K562 (cell line): Measurements from ENCODE around the gene USP22. TPM values are rescaled to one million over a fixed set of nuclear protein-coding genes. Genes with fewer than 3 reads are reported as not detected.

Source experiments
- ILF3 ChIP-seq: fragments of 450-650 bp; IDR thresholded peaks from 2 replicates; pipeline ENCODE4 v1.6.1; 2018; ENCODE audit warnings: antibody characterized with exemption, mild to moderate bottlenecking, moderate library complexity, borderline replicate concordance
- PHF20 ChIP-seq: fragments of 450-650 bp; IDR thresholded peaks from 2 replicates; pipeline ENCODE4 v1.6.1; 2018; ENCODE audit not compliant: partially characterized antibody
- TSHZ1 ChIP-seq: fragments of 250-450 bp; sonication (Bioruptor Pico); IDR thresholded peaks from 2 replicates; pipeline ENCODE4 v1.4.0; 2020; ENCODE audit warnings: mild to moderate bottlenecking, moderate library complexity
- ZBTB1 ChIP-seq: sonication (generic); formaldehyde crosslinking; IDR thresholded peaks from 2 replicates; pipeline ENCODE4 v1.8.1; 2023; ENCODE audit warnings: missing genetic modification reagents, low read depth, mild to moderate bottlenecking, borderline replicate concordance
- ZBTB40 ChIP-seq, 2 experiments: fragments of 450-650 bp in 1 of 2; sonication (generic) in 1 of 2; formaldehyde crosslinking in 1 of 2; IDR thresholded peaks; 2 replicates each; pipeline versions ENCODE4 v1.7.1 to v1.9.0; 2016 to 2022; ENCODE audit warnings: inconsistent platforms in 1 of 2, mild to moderate bottlenecking in 1 of 2, missing genetic modification reagents in 1 of 2
- polyA plus RNA-seq, 8 experiments: library from polyadenylated mRNA; depleted of rRNA in 4 of 8; stranded (reverse) in 5 of 8; unstranded in 3 of 8; fragments of >200 nt; fragmentation: Nextera tagmentation in 2 of 8; fragmentation: Illumina TruSeq in 1 of 8; extraction: Ambion mirVana in 2 of 8; extraction: Trizol in 1 of 8; gene quantifications; 2 replicates each; pipeline versions ENCODE4 v1.2.1 to v1.2.3, GENCODE V29; 2011 to 2014; ENCODE audit warnings: inconsistent platforms in 1 of 8, missing spikeins in 1 of 8
- total RNA-seq, 7 experiments: library from RNA; depleted of rRNA in 6 of 7; stranded (reverse); fragments of >200 nt in 6 of 7; fragmentation: Illumina TruSeq in 2 of 7; extraction: Trizol in 2 of 7; gene quantifications; 2 replicates each; pipeline versions ENCODE4 v1.2.1 to v1.2.3, GENCODE V29; 2011 to 2021; ENCODE audit warnings: low replicate concordance in 1 of 7

USP22 gene
- total and polyA plus RNA-seq, 9 of the 15 experiments (the other 6 are each of a cell fraction or from before 2014, with no cell fraction given) = 6.5 to 113 (median 58.9) TPM

DNA sequence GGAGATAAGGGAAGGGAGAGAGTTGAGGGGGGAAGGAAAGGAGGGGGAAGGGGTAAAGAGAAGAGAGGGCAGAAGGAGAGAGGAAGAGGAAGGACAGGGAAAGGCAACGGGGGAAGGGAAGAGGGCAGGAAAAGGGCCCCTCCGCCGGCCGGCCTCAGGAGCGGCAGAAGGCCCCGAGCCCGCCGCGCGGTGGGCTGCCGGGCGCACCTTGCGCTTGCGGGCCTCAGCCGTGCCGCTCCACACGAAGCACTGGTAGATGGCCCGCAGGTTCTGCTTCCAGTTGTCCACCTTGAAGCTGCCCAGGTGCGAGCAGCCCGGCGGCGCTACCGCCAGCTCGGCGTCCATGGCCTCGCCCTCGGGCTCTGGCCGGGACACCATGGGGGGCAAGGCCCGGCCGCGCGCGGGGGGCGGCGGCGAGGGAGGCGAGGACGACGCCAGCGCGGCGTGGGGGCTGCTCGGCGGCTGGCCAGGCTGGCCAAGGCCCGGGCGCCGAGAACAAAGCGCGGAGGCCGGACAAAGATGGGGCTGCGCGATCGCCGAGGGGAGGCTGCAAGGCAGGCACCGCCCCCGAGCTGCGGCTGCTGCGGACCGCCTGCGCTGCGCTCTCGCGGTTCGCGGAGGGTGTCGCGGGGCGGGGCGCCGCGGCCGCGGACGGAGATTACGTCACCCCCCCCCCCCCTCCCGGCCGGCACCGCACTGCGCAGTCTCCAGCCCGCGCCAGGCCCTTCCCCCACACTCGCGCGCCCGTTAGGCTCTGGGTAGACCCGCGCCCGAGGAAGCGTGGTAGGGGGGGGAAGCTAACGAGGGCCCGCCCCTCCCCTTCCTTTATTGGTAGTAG is at the start of gene USP22 (continued):
- TF ChIP-seq ZBTB40 (IDR thresholded peaks at IDR 0.05) (0 out of 2 replicates have a peak, but pooled peaks have one; percentile 12), ZBTB40 (CRISPR knock-in tag; IDR thresholded peaks at IDR 0.05) (no peak), ILF3 (no peak), ZBTB1 (CRISPR knock-in tag) (peak; percentile 51; the same call in 1 of the 2 replicates), PHF20 (no peak), TSHZ1 (CRISPR knock-in tag) (no peak)
